GM12873 (cell line): Measurements from ENCODE around the gene CAMTA1.

Experiments used
- TF ChIP-seq, protein P1 (sequence below): IDR thresholded peaks from 2 replicates; pipeline ENCODE4 v1.5.1; 2012; ENCODE audit warnings: low read depth, mild to moderate bottlenecking, moderate library complexity, low read length, control low read depth; ENCODE audit not compliant: insufficient read depth; ENCODE audit errors: missing control alignments

CAMTA1 gene, protein sequence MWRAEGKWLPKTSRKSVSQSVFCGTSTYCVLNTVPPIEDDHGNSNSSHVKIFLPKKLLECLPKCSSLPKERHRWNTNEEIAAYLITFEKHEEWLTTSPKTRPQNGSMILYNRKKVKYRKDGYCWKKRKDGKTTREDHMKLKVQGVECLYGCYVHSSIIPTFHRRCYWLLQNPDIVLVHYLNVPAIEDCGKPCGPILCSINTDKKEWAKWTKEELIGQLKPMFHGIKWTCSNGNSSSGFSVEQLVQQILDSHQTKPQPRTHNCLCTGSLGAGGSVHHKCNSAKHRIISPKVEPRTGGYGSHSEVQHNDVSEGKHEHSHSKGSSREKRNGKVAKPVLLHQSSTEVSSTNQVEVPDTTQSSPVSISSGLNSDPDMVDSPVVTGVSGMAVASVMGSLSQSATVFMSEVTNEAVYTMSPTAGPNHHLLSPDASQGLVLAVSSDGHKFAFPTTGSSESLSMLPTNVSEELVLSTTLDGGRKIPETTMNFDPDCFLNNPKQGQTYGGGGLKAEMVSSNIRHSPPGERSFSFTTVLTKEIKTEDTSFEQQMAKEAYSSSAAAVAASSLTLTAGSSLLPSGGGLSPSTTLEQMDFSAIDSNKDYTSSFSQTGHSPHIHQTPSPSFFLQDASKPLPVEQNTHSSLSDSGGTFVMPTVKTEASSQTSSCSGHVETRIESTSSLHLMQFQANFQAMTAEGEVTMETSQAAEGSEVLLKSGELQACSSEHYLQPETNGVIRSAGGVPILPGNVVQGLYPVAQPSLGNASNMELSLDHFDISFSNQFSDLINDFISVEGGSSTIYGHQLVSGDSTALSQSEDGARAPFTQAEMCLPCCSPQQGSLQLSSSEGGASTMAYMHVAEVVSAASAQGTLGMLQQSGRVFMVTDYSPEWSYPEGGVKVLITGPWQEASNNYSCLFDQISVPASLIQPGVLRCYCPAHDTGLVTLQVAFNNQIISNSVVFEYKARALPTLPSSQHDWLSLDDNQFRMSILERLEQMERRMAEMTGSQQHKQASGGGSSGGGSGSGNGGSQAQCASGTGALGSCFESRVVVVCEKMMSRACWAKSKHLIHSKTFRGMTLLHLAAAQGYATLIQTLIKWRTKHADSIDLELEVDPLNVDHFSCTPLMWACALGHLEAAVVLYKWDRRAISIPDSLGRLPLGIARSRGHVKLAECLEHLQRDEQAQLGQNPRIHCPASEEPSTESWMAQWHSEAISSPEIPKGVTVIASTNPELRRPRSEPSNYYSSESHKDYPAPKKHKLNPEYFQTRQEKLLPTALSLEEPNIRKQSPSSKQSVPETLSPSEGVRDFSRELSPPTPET (N-terminal part only)

DNA sequence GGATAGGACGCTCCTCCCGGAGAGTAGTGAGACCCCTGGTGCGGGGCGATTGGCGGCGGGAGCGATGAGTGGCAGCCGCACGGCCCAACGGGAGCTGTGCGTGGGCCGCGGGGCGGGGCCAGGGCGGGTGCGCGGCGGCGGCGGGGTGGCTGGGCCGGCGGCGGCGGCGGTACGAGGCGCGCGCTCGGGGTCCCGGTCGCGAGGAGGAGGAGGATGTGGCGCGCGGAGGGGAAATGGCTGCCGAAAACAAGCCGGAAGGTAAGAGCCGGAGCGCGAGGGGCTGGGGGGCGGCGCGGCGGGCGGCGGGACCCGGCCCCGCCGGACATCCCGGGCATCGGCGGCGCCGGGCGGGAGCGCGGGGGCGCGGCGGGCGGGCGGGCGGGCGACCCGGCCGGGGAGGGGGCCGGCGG is at the start of gene CAMTA1:
Gene CAMTA1, plus strand, starts transcription at position 137 of the 410 bp plus-strand sequence. Its CDS starts 77 bp downstream, at position 214.
- TF ChIP-seq, protein P1, sequence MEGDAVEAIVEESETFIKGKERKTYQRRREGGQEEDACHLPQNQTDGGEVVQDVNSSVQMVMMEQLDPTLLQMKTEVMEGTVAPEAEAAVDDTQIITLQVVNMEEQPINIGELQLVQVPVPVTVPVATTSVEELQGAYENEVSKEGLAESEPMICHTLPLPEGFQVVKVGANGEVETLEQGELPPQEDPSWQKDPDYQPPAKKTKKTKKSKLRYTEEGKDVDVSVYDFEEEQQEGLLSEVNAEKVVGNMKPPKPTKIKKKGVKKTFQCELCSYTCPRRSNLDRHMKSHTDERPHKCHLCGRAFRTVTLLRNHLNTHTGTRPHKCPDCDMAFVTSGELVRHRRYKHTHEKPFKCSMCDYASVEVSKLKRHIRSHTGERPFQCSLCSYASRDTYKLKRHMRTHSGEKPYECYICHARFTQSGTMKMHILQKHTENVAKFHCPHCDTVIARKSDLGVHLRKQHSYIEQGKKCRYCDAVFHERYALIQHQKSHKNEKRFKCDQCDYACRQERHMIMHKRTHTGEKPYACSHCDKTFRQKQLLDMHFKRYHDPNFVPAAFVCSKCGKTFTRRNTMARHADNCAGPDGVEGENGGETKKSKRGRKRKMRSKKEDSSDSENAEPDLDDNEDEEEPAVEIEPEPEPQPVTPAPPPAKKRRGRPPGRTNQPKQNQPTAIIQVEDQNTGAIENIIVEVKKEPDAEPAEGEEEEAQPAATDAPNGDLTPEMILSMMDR, result no peak

DNA sequence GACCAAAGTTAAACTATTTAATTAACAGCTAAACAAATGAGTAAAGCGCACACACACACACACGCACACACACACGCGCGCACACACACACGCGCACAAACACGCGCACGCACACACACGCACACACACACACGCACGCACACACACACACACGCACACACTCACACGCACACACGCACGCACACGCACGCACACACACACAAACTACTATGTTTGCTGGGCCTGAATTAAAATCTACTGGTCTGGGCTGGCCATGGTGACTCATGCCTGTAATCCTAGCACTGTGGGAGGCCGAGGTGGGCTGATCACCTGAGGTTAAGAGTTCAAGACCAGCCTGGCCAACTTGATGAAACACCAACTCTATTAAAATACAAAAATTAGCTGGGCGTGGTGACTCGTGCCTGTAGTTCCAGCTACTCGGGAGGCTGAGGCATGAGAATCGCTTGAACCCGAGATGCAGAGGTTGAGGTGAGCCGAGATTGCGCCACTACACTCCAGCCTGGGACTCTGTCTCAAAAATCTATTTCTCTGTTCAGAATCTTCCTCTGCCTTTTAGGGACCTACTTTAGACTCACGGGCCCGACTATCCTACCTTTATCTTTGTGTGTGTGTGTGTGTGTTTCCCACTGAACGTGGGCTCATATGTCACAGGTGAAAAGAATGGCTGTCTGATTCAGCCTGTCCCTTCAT is 46.1 kb upstream of the CAMTA1 start:
- TF ChIP-seq, protein P1, result no peak

DNA sequence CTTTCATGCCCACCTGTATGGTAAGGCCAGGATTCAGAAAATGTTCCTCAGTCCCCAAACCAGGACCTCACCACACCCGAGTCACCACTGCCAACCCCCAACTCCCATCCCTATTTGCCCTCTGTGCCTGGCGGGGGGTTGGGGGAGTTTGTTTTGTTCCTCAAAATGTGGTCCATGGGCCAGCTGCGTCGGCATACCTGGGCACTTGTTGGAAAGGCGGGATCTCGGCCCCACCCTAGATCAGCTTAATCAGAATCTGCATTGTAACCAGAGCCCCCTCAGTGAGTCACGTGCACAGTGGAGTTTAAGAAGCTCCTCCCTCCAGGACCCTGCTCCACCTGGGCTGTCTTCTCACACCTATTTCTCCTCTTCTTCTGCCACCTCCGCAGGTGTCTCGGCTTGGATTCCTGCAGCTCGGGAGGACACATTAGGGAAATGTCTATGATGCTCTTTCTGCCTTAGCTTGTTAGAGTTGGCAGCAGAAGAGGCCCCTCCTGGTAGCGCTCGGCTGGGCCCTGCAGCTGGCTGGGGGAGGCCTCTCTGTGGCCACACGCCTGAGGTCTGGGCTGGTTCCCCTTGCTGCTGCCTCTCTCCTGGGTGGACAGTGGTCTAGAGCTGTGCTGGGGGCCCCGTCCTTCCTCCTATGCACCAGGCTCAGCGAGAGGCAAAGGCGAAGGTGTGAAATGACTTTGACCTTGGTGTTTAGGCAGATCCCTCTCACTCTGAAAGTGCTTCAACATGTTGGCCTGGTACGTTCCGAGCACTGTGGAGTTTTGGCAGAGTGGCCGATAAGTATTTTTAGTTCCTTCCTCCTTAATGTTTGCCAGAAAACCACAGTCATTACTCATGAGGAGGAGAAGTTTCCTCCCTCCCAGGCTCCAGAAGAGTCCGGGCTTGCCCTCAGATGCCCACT is 41.8 kb upstream of the CAMTA1 start:
- TF ChIP-seq, protein P1, result no peak

DNA sequence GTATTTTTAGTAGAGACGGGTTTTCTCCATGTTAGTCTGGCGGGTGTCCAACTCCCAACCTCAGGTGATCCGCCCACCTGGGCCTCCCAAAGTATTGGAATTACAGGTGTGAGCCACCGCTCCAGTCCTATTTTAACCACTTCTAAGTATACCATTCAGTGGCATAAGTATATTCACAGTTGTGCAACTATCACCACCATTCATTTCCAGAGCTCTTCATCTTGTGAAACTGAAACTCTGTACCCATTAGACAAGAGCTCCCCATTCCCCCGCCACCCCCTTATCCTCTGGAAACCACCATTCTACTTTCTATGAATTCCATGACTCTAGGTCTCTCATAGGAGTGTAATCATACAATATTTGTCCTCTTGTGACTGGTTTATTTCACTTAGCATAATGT is 40.2 kb upstream of the CAMTA1 start:
- TF ChIP-seq, protein P1, result no peak

DNA sequence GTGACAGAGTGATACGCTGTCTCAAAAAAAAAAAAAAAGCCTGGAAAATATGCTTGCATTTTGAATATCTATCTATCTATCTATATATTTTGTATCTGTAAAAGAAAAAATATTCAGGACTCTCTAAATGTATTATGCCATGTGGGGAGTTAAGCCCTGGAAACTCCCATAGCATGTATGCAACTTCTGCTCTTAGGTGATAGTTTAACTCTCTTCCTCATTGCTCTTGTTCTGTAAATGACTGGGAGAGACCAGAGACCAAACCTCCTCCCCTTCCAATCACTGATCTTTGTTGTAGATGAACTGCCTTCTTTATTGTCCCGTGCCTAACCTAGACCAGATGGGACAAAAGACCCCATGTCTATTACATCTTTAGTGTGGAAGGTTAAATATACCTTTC is 37.6 kb upstream of the CAMTA1 start:
- TF ChIP-seq, protein P1, result no peak

DNA sequence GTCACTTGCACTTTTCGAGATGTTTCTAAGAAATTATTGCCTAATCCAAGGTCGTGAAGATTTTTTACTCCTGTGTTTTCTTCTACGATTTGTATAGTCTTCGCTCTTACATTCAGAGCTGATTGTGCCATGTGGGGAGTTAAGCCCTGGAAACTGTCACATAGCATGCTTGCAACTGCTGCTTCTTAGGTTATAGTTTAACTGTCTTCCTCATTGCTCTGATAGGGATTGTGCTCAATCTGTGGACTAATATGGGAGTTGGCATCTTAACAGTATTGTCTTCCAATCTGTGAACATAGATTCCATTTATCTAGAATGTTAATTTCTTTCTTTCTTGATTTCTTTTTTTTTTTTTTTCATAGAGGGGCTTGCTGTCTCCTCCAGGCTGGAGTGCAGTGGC is 34.8 kb upstream of the CAMTA1 start:
- TF ChIP-seq, protein P1, result no peak
